Coronary artery (tissue), 2 donors: ENCODE results near the gene PTPRM.

Experiments used
- DNase-seq: peaks from one replicate; pipeline ENCODE4 v3.0.0-alpha.2; 2017; ENCODE audit warnings: low spot score
- H3K27ac ChIP-seq, 2 donors: fragments of 200-600 bp; sonication (generic); one replicate each; pipeline ENCODE4 v1.5.1; 2016 to 2019
- H3K4me3 ChIP-seq: fragments of 200-600 bp; sonication (generic); 2 replicates; pipeline ENCODE4 v1.5.1; 2016; ENCODE audit warnings: mild to moderate bottlenecking, moderate library complexity
- TF ChIP-seq, protein P1 (sequence below): fragments of 200-600 bp; sonication (generic); IDR thresholded peaks from one replicate; pipeline ENCODE4 v1.5.1; 2019; ENCODE audit warnings: antibody characterized with exemption

The PTPRM gene

GRCh38 chr18:8454136-8454535 lies 887.0 kb downstream of the PTPRM start:
- Histone ChIP-seq H3K4me3 (no peak overlapping the region), H3K27ac (no peak overlapping the region)
- TF ChIP-seq, protein P1, sequence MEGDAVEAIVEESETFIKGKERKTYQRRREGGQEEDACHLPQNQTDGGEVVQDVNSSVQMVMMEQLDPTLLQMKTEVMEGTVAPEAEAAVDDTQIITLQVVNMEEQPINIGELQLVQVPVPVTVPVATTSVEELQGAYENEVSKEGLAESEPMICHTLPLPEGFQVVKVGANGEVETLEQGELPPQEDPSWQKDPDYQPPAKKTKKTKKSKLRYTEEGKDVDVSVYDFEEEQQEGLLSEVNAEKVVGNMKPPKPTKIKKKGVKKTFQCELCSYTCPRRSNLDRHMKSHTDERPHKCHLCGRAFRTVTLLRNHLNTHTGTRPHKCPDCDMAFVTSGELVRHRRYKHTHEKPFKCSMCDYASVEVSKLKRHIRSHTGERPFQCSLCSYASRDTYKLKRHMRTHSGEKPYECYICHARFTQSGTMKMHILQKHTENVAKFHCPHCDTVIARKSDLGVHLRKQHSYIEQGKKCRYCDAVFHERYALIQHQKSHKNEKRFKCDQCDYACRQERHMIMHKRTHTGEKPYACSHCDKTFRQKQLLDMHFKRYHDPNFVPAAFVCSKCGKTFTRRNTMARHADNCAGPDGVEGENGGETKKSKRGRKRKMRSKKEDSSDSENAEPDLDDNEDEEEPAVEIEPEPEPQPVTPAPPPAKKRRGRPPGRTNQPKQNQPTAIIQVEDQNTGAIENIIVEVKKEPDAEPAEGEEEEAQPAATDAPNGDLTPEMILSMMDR = no peak
- no peak for DNase-seq

- H3K27ac ChIP-seq = no peak overlapping the region
- no peak overlapping the region for H3K4me3 ChIP-seq
- DNase-seq = no peak
- TF ChIP-seq, protein P1 = no peak
Observed at GRCh38 chr18:8455661-8456614, 888.8 kb downstream of the PTPRM start.
